NK-92 (cell line): ENCODE results near the gene CIAO3.
"Not testable (repeated sequence)": the region's sequence is repeated elsewhere in the genome, so short reads cannot be mapped to it uniquely, and the experiment has no call there.

Experiments
- DNase-seq: peaks from one replicate; lab custom pipeline; 2025; ENCODE audit not compliant: unreplicated experiment; lab: John Stamatoyannopoulos, UW

Gene CIAO3

GRCh38 chr16:694863-695354 lies 45.9 kb downstream of the CIAO3 start:
- DNase-seq = no peak

GRCh38 chr16:694187-694862 lies 46.5 kb downstream of the CIAO3 start:
- DNase-seq = no peak

- no peak for DNase-seq
These were observed 47.0 kb downstream of the CIAO3 start for GRCh38 chr16:693766-694165.

GRCh38 chr16:693364-693763 lies 47.4 kb downstream of the CIAO3 start:
- DNase-seq = no peak

GRCh38 chr16:692356-693108 lies 48.3 kb downstream of the CIAO3 start:
- no peak for DNase-seq

- DNase-seq = not testable (repeated sequence)
These were observed 49.6 kb downstream of the CIAO3 start for GRCh38 chr16:691242-691641.

GRCh38 chr16:689175-689897 lies 51.5 kb downstream of the CIAO3 start:
- DNase-seq = no peak

- no peak for DNase-seq
These were observed 53.3 kb downstream of the CIAO3 start for GRCh38 chr16:687499-687898.

- DNase-seq = no peak
These were observed 54.1 kb downstream of the CIAO3 start for GRCh38 chr16:686459-687260.

- DNase-seq = no peak
These were observed 54.8 kb downstream of the CIAO3 start for GRCh38 chr16:685967-686366.

GRCh38 chr16:684961-685696 lies 55.7 kb downstream of the CIAO3 start:
- DNase-seq = no peak

GRCh38 chr16:684071-684794 lies 56.6 kb downstream of the CIAO3 start, which contains the start of gene JMJD8:
TSS of gene JMJD8 (minus strand) at chr16:684334. CDS start at chr16:684319, 15 bp downstream.
- peak; percentile 71 for DNase-seq

- no peak for DNase-seq
These were observed 57.3 kb downstream of the CIAO3 start for GRCh38 chr16:683396-684070.

- DNase-seq = no peak
These were observed 58.1 kb downstream of the CIAO3 start for GRCh38 chr16:682493-683395.

- DNase-seq = no peak
These were observed 58.9 kb downstream of the CIAO3 start for GRCh38 chr16:681746-682427.

- no peak for DNase-seq
These were observed 59.6 kb downstream of the CIAO3 start for GRCh38 chr16:680967-681745.

- DNase-seq = no peak
These were observed 60.2 kb downstream of the CIAO3 start for GRCh38 chr16:680625-680945.
